ENCODE results near the gene CD4.

CD4 gene

DNA sequence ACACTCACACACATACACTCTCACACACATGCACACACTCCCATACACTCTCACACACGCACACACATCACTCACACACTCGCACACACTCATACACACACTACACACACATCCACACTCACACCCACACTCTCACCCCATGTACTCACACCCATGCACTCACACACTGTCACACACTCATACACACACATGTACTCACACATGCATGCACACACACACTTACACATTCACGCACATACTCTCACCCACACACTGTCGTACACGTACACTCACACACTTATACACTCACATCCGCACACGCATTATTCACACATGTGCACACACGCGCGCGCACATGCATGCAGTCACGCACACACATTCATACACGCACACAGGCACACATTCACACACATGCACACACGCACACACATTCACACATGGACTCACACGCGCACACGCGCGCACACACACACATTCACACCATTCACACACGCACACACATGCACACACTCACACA is 28.4 kb downstream of the CD4 start:
- no peak for DNase-seq (ENCODE audit: low spot score)
- ChIA-PET CTCF (no interaction called here), POLR2A (ENCODE audit: low non-redundant PET) (no interaction called here)
- TF ChIP-seq, protein P1, sequence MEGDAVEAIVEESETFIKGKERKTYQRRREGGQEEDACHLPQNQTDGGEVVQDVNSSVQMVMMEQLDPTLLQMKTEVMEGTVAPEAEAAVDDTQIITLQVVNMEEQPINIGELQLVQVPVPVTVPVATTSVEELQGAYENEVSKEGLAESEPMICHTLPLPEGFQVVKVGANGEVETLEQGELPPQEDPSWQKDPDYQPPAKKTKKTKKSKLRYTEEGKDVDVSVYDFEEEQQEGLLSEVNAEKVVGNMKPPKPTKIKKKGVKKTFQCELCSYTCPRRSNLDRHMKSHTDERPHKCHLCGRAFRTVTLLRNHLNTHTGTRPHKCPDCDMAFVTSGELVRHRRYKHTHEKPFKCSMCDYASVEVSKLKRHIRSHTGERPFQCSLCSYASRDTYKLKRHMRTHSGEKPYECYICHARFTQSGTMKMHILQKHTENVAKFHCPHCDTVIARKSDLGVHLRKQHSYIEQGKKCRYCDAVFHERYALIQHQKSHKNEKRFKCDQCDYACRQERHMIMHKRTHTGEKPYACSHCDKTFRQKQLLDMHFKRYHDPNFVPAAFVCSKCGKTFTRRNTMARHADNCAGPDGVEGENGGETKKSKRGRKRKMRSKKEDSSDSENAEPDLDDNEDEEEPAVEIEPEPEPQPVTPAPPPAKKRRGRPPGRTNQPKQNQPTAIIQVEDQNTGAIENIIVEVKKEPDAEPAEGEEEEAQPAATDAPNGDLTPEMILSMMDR (conservative IDR thresholded peaks at IDR 0.05; ENCODE audit: low read depth) = no peak
- H3K27ac ChIP-seq = no peak overlapping the region

DNA sequence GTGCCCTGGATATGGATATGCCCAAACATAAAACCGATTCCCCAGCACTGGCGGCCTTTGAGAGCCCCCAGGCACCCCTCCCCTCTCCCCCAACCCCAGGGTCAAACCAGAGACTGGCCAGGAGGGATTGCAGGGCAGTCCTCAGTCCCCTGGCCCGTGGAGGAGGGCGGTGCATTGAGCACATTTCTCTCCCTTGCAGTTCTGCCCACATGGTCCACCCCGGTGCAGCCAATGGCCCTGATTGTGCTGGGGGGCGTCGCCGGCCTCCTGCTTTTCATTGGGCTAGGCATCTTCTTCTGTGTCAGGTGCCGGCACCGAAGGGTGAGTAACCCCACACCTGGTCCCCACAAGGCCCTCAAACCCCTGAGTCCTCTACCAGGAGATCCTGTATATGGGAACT is 28.9 kb downstream of the CD4 start:
- no peak for DNase-seq (ENCODE audit: low spot score)
- TF ChIP-seq, protein P1 (conservative IDR thresholded peaks at IDR 0.05; ENCODE audit: low read depth) = no peak
- H3K27ac ChIP-seq = no peak overlapping the region
- ChIA-PET CTCF (interaction anchor here (0.6 kb wide), 1 partner anchor 15 kb away, joined by 3 read pairs; no protein-coding TSS in a partner anchor), POLR2A (ENCODE audit: low non-redundant PET) (no interaction called here)

DNA sequence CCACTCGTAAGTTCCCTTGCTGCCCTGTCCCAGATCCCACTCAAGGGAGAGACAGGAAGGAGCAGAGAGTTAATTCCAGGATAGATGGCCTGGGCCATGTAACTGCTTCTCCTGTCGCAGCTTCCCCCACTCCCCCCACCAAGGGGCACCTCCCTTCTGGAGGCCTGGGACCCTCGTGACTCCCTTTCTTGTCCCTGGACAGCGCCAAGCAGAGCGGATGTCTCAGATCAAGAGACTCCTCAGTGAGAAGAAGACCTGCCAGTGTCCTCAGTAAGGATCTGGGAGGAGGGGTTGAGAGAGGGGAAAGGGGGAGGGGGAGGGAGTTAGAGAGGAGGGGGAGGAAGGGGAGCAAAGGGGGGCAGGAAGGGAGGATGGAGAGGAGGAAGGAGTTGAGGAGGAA is 29.3 kb downstream of the CD4 start:
- TF ChIP-seq, protein P1 (conservative IDR thresholded peaks at IDR 0.05; ENCODE audit: low read depth) = no peak
- CTCF ChIA-PET = interaction anchor here (0.6 kb wide), 1 partner anchor 15 kb away, joined by 3 read pairs; no protein-coding TSS in a partner anchor
- H3K27ac ChIP-seq = no peak overlapping the region
- DNase-seq (ENCODE audit: low spot score) = no peak
- POLR2A ChIA-PET (ENCODE audit: low non-redundant PET) = no interaction called here

DNA sequence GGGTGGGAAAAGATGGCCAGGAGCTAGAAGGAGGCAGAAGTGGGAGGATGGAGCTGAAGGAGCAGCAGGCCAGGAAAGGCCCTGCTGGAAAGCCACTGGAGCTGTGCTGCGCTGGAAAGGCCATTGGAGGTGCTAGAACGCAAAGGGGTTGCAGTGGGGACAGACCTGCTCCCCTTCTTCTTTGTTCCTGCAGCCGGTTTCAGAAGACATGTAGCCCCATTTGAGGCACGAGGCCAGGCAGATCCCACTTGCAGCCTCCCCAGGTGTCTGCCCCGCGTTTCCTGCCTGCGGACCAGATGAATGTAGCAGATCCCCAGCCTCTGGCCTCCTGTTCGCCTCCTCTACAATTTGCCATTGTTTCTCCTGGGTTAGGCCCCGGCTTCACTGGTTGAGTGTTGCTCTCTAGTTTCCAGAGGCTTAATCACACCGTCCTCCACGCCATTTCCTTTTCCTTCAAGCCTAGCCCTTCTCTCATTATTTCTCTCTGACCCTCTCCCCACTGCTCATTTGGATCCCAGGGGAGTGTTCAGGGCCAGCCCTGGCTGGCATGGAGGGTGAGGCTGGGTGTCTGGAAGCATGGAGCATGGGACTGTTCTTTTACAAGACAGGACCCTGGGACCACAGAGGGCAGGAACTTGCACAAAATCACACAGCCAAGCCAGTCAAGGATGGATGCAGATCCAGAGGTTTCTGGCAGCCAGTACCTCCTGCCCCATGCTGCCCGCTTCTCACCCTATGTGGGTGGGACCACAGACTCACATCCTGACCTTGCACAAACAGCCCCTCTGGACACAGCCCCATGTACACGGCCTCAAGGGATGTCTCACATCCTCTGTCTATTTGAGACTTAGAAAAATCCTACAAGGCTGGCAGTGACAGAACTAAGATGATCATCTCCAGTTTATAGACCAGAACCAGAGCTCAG is 30.0 kb downstream of the CD4 start:
- ChIA-PET CTCF (no interaction called here), POLR2A (ENCODE audit: low non-redundant PET) (no interaction called here)
- H3K27ac ChIP-seq = no peak overlapping the region
- TF ChIP-seq, protein P1 (conservative IDR thresholded peaks at IDR 0.05; ENCODE audit: low read depth) = no peak
- no peak for DNase-seq (ENCODE audit: low spot score)

DNA sequence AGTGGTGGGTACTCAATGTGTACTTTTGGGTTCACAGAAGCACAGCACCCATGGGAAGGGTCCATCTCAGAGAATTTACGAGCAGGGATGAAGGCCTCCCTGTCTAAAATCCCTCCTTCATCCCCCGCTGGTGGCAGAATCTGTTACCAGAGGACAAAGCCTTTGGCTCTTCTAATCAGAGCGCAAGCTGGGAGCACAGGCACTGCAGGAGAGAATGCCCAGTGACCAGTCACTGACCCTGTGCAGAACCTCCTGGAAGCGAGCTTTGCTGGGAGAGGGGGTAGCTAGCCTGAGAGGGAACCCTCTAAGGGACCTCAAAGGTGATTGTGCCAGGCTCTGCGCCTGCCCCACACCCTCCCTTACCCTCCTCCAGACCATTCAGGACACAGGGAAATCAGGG is 30.8 kb downstream of the CD4 start:
- no peak overlapping the region for H3K27ac ChIP-seq
- DNase-seq (ENCODE audit: low spot score) = no peak
- ChIA-PET POLR2A (ENCODE audit: low non-redundant PET) (no interaction called here), CTCF (no interaction called here)
- TF ChIP-seq, protein P1 (conservative IDR thresholded peaks at IDR 0.05; ENCODE audit: low read depth) = no peak

DNA sequence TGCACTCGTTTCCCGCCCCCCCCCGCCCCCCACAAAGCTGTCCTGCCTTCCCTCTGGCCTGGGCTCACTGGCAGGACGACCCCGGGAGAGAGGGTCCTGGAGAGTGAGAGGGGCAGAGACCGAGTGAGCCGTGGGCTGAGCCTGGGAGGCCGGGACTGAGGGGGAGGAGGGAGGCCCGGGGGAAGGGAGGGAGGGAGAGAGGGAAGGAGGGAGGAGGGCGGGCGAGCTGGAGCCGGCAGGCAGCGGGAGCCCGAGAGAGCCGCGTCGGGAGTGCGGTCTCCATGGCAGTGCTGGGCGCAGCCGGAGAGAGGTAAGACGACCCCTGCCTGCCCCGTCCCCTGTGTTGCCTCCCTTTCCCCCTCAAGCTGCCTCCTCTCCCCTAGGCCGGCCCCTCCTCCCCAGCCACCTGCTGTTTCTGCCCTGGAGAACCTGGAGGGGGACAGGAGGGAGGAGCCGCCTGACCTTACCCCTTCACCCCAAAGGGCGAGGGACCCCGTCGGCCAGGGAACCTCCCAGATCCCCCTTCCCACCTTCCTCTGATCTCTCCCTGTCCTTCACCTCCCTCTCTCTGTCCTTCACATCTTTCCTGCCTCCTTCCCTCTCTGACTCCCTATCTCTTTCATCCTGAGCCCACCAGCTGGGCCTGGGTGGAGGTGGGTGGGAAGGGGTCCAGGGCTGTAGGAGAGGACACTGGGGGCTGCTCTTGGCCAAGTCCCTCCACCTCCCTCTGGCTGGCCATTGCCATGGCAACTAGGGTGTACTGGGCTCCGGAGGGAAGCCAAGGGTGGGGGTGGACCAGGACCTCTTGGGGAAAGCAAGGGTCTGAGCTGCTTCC is 32.5 kb downstream of the CD4 start, which contains the start of gene GPR162:
Gene GPR162 (plus strand): TSS at position 231 of the 835 bp plus-strand sequence. CDS start 2,078 bp downstream, outside the sequence.
- TF ChIP-seq, protein P1 (conservative IDR thresholded peaks at IDR 0.05; ENCODE audit: low read depth) = no peak
- DNase-seq (ENCODE audit: low spot score) = no peak
- no peak within 1 kb of the TSS for H3K27ac ChIP-seq
- CTCF ChIA-PET = interaction anchor here (0.6 to 1.0 kb wide), 2 partner anchors 13 to 136 kb away, joined by 3 read pairs; no protein-coding TSS in a partner anchor
- POLR2A ChIA-PET (ENCODE audit: low non-redundant PET) = interaction anchor here (0.6 kb wide), 2 partner anchors 69 to 98 kb away, joined by 3 to 4 read pairs; partner anchors contain the start of gene COPS7A

Data from RWPE1 (cell line).